HG02981 (cell line): ENCODE data around the gene NHERF1.

ENCODE experiments used
- ATAC-seq: cut with Tn5 transposase; IDR thresholded peaks from one replicate; pipeline ENCODE4 v1.9.1; 2021; ENCODE audit warnings: mild to moderate bottlenecking, moderate library complexity; ENCODE audit not compliant: unreplicated experiment

NHERF1 gene

GRCh38 chr17:74748529-74749278, at the start of gene NHERF1:
NHERF1 (plus strand) TSS chr17:74748628; CDS start chr17:74748847, 219 bp downstream.
- peak; percentile 88 for ATAC-seq

- no peak for ATAC-seq
Observed at GRCh38 chr17:74699236-74699635, 49.2 kb upstream of the NHERF1 start.

GRCh38 chr17:74702116-74702871, 46.1 kb upstream of the NHERF1 start:
- no peak for ATAC-seq

- ATAC-seq, result no peak
Observed at GRCh38 chr17:74703311-74703710, 45.1 kb upstream of the NHERF1 start.

GRCh38 chr17:74704544-74704943, 43.9 kb upstream of the NHERF1 start:
- ATAC-seq, result no peak

GRCh38 chr17:74711058-74711824, 37.2 kb upstream of the NHERF1 start:
- ATAC-seq, result no peak

- ATAC-seq, result no peak
Observed at GRCh38 chr17:74712301-74712700, 36.1 kb upstream of the NHERF1 start.

- no peak for ATAC-seq
Observed at GRCh38 chr17:74712756-74713155, 35.7 kb upstream of the NHERF1 start, which contains the start of gene CD300LF. CD300LF (minus strand) TSS chr17:74712923; CDS start chr17:74712866, 57 bp downstream.

- ATAC-seq, result no peak
Observed at GRCh38 chr17:74713171-74713755, 35.2 kb upstream of the NHERF1 start.

- ATAC-seq, result no peak
Observed at GRCh38 chr17:74715144-74715543, 33.3 kb upstream of the NHERF1 start.

GRCh38 chr17:74720506-74720905, 27.9 kb upstream of the NHERF1 start:
- no peak for ATAC-seq

GRCh38 chr17:74722782-74723181, 25.6 kb upstream of the NHERF1 start:
- no peak for ATAC-seq

GRCh38 chr17:74723891-74724290, 24.5 kb upstream of the NHERF1 start:
- ATAC-seq, result no peak

GRCh38 chr17:74725111-74725510, 23.3 kb upstream of the NHERF1 start:
- no peak for ATAC-seq

- ATAC-seq, result no peak
Observed at GRCh38 chr17:74728033-74728701, 20.3 kb upstream of the NHERF1 start.

- no peak for ATAC-seq
Observed at GRCh38 chr17:74728702-74729075, 19.7 kb upstream of the NHERF1 start.

GRCh38 chr17:74729368-74729767, 19.1 kb upstream of the NHERF1 start:
- ATAC-seq, result no peak

- ATAC-seq, result no peak
Observed at GRCh38 chr17:74729866-74730265, 18.6 kb upstream of the NHERF1 start.

- no peak for ATAC-seq
Observed at GRCh38 chr17:74730491-74731346, 17.7 kb upstream of the NHERF1 start.

GRCh38 chr17:74731347-74731605, 17.2 kb upstream of the NHERF1 start:
- no peak for ATAC-seq
